ENCODE data around the gene PNMA8C. TPM values are rescaled to one million over a fixed set of nuclear protein-coding genes. Genes with fewer than 3 reads are reported as not detected.

Gene PNMA8C
- total RNA-seq (0.69 and 0.81 TPM in 2 replicates), polyA plus RNA-seq (0.20 TPM in 1 of 2 replicates, not detected in the other)

GRCh38 chr19:46428239-46429135 lies at the start of gene PNMA8C:
TSS of gene PNMA8C (minus strand) at chr19:46428936. CDS start at chr19:46428359, 577 bp downstream.
- H3K4me1 ChIP-seq (ENCODE audit: low read depth), result peaks cover 6% of the 10 kb centered on the region
- H3K27me3 ChIP-seq, result peaks cover 14% of the 10 kb centered on the region
- no peak for TF ChIP-seq CTCF (IDR thresholded peaks at IDR 0.05; ENCODE audit: low read depth, low read length)
- DNase-seq (ENCODE audit: low read depth in 1 of 2, low spot score in 1 of 2), result peak; percentile 67 to 72
- H3K9me3 ChIP-seq (ENCODE audit: low read depth), result no peaks in the 10 kb centered on the region
- H3K36me3 ChIP-seq, result no peaks in the 10 kb centered on the region
- no peak within 1 kb of the TSS for H3K27ac ChIP-seq
- H3K4me3 ChIP-seq, result no peak within 1 kb of the TSS

- peaks cover 9% of the 10 kb centered on the region for H3K4me1 ChIP-seq (ENCODE audit: low read depth)
- H3K4me3 ChIP-seq, result no peak overlapping the region
- no peaks in the 10 kb centered on the region for H3K27me3 ChIP-seq
- no peaks in the 10 kb centered on the region for H3K9me3 ChIP-seq (ENCODE audit: low read depth)
- no peak for TF ChIP-seq CTCF (IDR thresholded peaks at IDR 0.05; ENCODE audit: low read depth, low read length)
- DNase-seq (ENCODE audit: low read depth in 1 of 2, low spot score in 1 of 2), result no peak
- H3K36me3 ChIP-seq, result no peaks in the 10 kb centered on the region
- H3K27ac ChIP-seq, result no peak overlapping the region
Measured at GRCh38 chr19:46475986-46476385, 47.2 kb upstream of the PNMA8C start.

- no peak overlapping the region for H3K27ac ChIP-seq
- TF ChIP-seq CTCF (IDR thresholded peaks at IDR 0.05; ENCODE audit: low read depth, low read length), result no peak
- no peaks in the 10 kb centered on the region for H3K9me3 ChIP-seq (ENCODE audit: low read depth)
Measured at GRCh38 chr19:46474211-46474610, 45.5 kb upstream of the PNMA8C start.

GRCh38 chr19:46472592-46472991 lies 43.9 kb upstream of the PNMA8C start:
- H3K27ac ChIP-seq, result no peak overlapping the region

More at GRCh38 chr19:46474211-46474610, 45.5 kb upstream of the PNMA8C start:
- no peaks in the 10 kb centered on the region for H3K36me3 ChIP-seq
- no peak overlapping the region for H3K4me3 ChIP-seq
- no peak for DNase-seq (ENCODE audit: low read depth in 1 of 2, low spot score in 1 of 2)
- peaks cover 13% of the 10 kb centered on the region for H3K4me1 ChIP-seq (ENCODE audit: low read depth)
- H3K27me3 ChIP-seq, result no peaks in the 10 kb centered on the region

More at GRCh38 chr19:46472592-46472991, 43.9 kb upstream of the PNMA8C start:
- DNase-seq (ENCODE audit: low read depth in 1 of 2, low spot score in 1 of 2), result no peak
- H3K9me3 ChIP-seq (ENCODE audit: low read depth), result no peaks in the 10 kb centered on the region
- H3K4me3 ChIP-seq, result no peak overlapping the region
- peaks cover 13% of the 10 kb centered on the region for H3K4me1 ChIP-seq (ENCODE audit: low read depth)
- no peaks in the 10 kb centered on the region for H3K27me3 ChIP-seq
- H3K36me3 ChIP-seq, result peaks cover 8% of the 10 kb centered on the region
- TF ChIP-seq CTCF (IDR thresholded peaks at IDR 0.05; ENCODE audit: low read depth, low read length), result no peak

Data from cardiac muscle cell (in vitro differentiated cells and primary cell).